Lung microvascular endothelial cell (primary cell): ENCODE results near the gene GPR17. TPM values are rescaled to one million over a fixed set of nuclear protein-coding genes. Genes with fewer than 3 reads are reported as not detected.

Source experiments
- DNase-seq, 2 donors: peaks; one replicate each; pipeline versions ENCODE4 v3.0.0 to v3.0.0-alpha.2; 2010; ENCODE audit warnings: low read depth in 2 of 2
- total RNA-seq: library from RNA; depleted of rRNA; stranded (reverse); fragments of >200 nt; gene quantifications from 2 replicates; pipeline ENCODE4 v1.2.1, GENCODE V29; 2014

Gene GPR17
- not detected in 2 replicates for total RNA-seq

GRCh38 chr2:127645395-127646291 lies at the start of gene GPR17:
TSS of gene GPR17 (plus strand) at chr2:127646153. CDS start at chr2:127650736, 4,583 bp downstream.
- no peak for DNase-seq

- DNase-seq: no peak
These were observed 49.5 kb upstream of the GPR17 start for GRCh38 chr2:127596311-127597045.

GRCh38 chr2:127597046-127597983 lies 48.6 kb upstream of the GPR17 start:
- no peak for DNase-seq

GRCh38 chr2:127597984-127598380 lies 48.0 kb upstream of the GPR17 start:
- peak in 1 of 2 donors; percentile 28 for DNase-seq

- no peak for DNase-seq
These were observed 47.2 kb upstream of the GPR17 start for GRCh38 chr2:127598711-127599110.

GRCh38 chr2:127599211-127599610 lies 46.7 kb upstream of the GPR17 start:
- DNase-seq: peak in 1 of 2 donors; percentile 29

GRCh38 chr2:127604986-127605385 lies 41.0 kb upstream of the GPR17 start:
- no peak for DNase-seq

- DNase-seq: no peak
These were observed 40.2 kb upstream of the GPR17 start for GRCh38 chr2:127605691-127606263.

GRCh38 chr2:127606625-127607398 lies 39.1 kb upstream of the GPR17 start:
- no peak for DNase-seq

- no peak for DNase-seq
These were observed 38.5 kb upstream of the GPR17 start for GRCh38 chr2:127607399-127607908.

GRCh38 chr2:127608061-127609030 lies 37.6 kb upstream of the GPR17 start:
- no peak for DNase-seq

- no peak for DNase-seq
These were observed 36.8 kb upstream of the GPR17 start for GRCh38 chr2:127609031-127609751.

- DNase-seq: no peak
These were observed 36.1 kb upstream of the GPR17 start for GRCh38 chr2:127609818-127610217.

- DNase-seq: no peak
These were observed 35.4 kb upstream of the GPR17 start for GRCh38 chr2:127610561-127610960.

GRCh38 chr2:127611076-127611925 lies 34.7 kb upstream of the GPR17 start:
- no peak for DNase-seq

- DNase-seq: no peak
These were observed 33.7 kb upstream of the GPR17 start for GRCh38 chr2:127612111-127612822.

GRCh38 chr2:127614246-127614645 lies 31.7 kb upstream of the GPR17 start:
- no peak for DNase-seq
